Keratinocyte (primary cell): Measurements from ENCODE around the gene HKDC1. TPM values are rescaled to one million over a fixed set of nuclear protein-coding genes. Genes with fewer than 3 reads are reported as not detected.

ENCODE experiments used
- DNase-seq: peaks from one replicate; pipeline ENCODE4 v3.0.0-alpha.2; 2011; ENCODE audit warnings: low read depth, missing footprints, low spot score
- FAIRE-seq: peaks from 2 replicates; lab custom pipeline; 2011; peaks lifted over from hg19 to GRCh38; lab: Jason Lieb, UNC
- H2AFZ ChIP-seq: 2 replicates; pipeline ENCODE4 v1.6.0; 2012; ENCODE audit warnings: low read length, control low read depth, inconsistent platforms; ENCODE audit not compliant: control insufficient read depth
- H3K27ac ChIP-seq: 2 replicates; pipeline ENCODE4 v1.5.1; 2011; ENCODE audit warnings: low read length; ENCODE audit not compliant: control insufficient read depth, insufficient read depth
- H3K27me3 ChIP-seq: 3 replicates; pipeline ENCODE4 v1.6.0; 2011; ENCODE audit warnings: low read length; ENCODE audit not compliant: control insufficient read depth, insufficient read depth; ENCODE audit errors: extremely low read depth
- H3K36me3 ChIP-seq, 2 experiments: 2 replicates in 1 of 2; 3 replicates in 1 of 2; pipeline ENCODE4 v1.5.1; 2011; ENCODE audit warnings: low read length in 2 of 2, mild to moderate bottlenecking in 1 of 2; ENCODE audit not compliant: control insufficient read depth in 2 of 2, insufficient read depth in 2 of 2; ENCODE audit errors: extremely low read depth in 1 of 2
- H3K4me1 ChIP-seq: 3 replicates; pipeline ENCODE4 v1.5.1; 2011; ENCODE audit warnings: low read length; ENCODE audit not compliant: control insufficient read depth, insufficient read depth; ENCODE audit errors: extremely low read depth
- H3K4me2 ChIP-seq: 3 replicates; pipeline ENCODE4 v1.6.0; 2011; ENCODE audit warnings: low read depth, low read length; ENCODE audit not compliant: control insufficient read depth, insufficient read depth; ENCODE audit errors: extremely low read depth
- H3K4me3 ChIP-seq, 3 experiments: fragments of 200-600 bp in 1 of 3; sonication (generic) in 1 of 3; 2 replicates in 2 of 3; 3 replicates in 1 of 3; pipeline ENCODE4 v1.5.1; 2011 to 2016; ENCODE audit warnings: low read length in 3 of 3, mild to moderate bottlenecking in 3 of 3, control low read depth in 2 of 3, inconsistent platforms in 1 of 3, low read depth in 1 of 3, mixed read lengths in 1 of 3, mixed run types in 1 of 3, moderate library complexity in 1 of 3; ENCODE audit not compliant: control insufficient read depth in 2 of 3, insufficient read depth in 2 of 3; ENCODE audit errors: extremely low read depth in 1 of 3
- H3K79me2 ChIP-seq: 2 replicates; pipeline ENCODE4 v1.6.0; 2012; ENCODE audit warnings: low read length; ENCODE audit not compliant: control insufficient read depth, insufficient read depth
- H3K9ac ChIP-seq: 3 replicates; pipeline ENCODE4 v1.6.0; 2011; ENCODE audit warnings: low read length; ENCODE audit not compliant: control insufficient read depth, insufficient read depth; ENCODE audit errors: extremely low read depth
- H3K9me1 ChIP-seq: 3 replicates; pipeline ENCODE4 v1.6.0; 2011; ENCODE audit warnings: low read length; ENCODE audit not compliant: control insufficient read depth, insufficient read depth; ENCODE audit errors: extremely low read depth
- H3K9me3 ChIP-seq: 2 replicates; pipeline ENCODE4 v1.5.1; 2012; ENCODE audit warnings: low read depth, low read length; ENCODE audit not compliant: control insufficient read depth
- H4K20me1 ChIP-seq: 3 replicates; pipeline ENCODE4 v1.6.0; 2011; ENCODE audit warnings: low read length; ENCODE audit not compliant: control insufficient read depth, insufficient read depth; ENCODE audit errors: extremely low read depth
- CTCF ChIP-seq, 3 experiments: IDR thresholded peaks in 1 of 3; conservative IDR thresholded peaks in 1 of 3; optimal IDR thresholded peaks in 1 of 3; 2 replicates in 2 of 3; 3 replicates in 1 of 3; pipeline versions ENCODE3 to v1.5.1; 2011; ENCODE audit warnings: low read length in 3 of 3, mild to moderate bottlenecking in 3 of 3, moderate library complexity in 2 of 3, control low read depth in 1 of 3, inconsistent platforms in 1 of 3; ENCODE audit not compliant: insufficient read depth in 2 of 3; ENCODE audit errors: extremely low read depth in 1 of 3
- EZH2 ChIP-seq: IDR thresholded peaks from one replicate; pipeline ENCODE4 v1.6.1; 2012; ENCODE audit warnings: inconsistent platforms, mild to moderate bottlenecking, low read length, moderate library complexity
- dilution Hi-C: fragments of 300-500 bp; cut with MboI; formaldehyde crosslinking; loops from one replicate; pipeline ENCODE4 v1.7.0; 2020; ENCODE audit warnings: low sequenced_read_pairs; ENCODE audit not compliant: extremely low pct_ligation_motif_present
- polyA plus RNA-seq, 5 experiments: library from polyadenylated mRNA; depleted of rRNA in 3 of 5; stranded (reverse) in 3 of 5; stranded (forward) in 1 of 5; unstranded in 1 of 5; fragments of >200 nt; gene quantifications; 1 replicate in 1 of 5; 2 replicates in 3 of 5; 3 replicates in 1 of 5; pipeline versions ENCODE4 v1.2.1 to v1.2.3, GENCODE V29; 2011 to 2012; ENCODE audit warnings: missing spikeins in 2 of 5, low read depth in 1 of 5, low replicate concordance in 1 of 5

Gene HKDC1
- polyA plus RNA-seq, 1 donor (not counting 4 experiments of a cell fraction or from before 2014, with no cell fraction given): 0.33 TPM

- H3K9me1 ChIP-seq: no peaks in the 10 kb centered on the region
- H3K9ac ChIP-seq: no peak overlapping the region
- DNase-seq: no peak
- H3K79me2 ChIP-seq: no peaks in the 10 kb centered on the region
- H2AFZ ChIP-seq: no peak overlapping the region
- no peak for FAIRE-seq
- no peaks in the 10 kb centered on the region for H3K27me3 ChIP-seq
- dilution Hi-C loops: no loop called here
- TF ChIP-seq CTCF (optimal IDR thresholded peaks at IDR 0.05 in 1 of 3, IDR thresholded peaks at IDR 0.05 in 1 of 3, conservative IDR thresholded peaks at IDR 0.05 in 1 of 3; ENCODE audit: extremely low read depth in 1 of 3, insufficient read depth in 2 of 3, low read length in 3 of 3): no peak
- TF ChIP-seq EZH2: no peak
- H3K36me3 ChIP-seq: no peaks in the 10 kb centered on the region
- H3K4me2 ChIP-seq: no peak overlapping the region
- H3K4me1 ChIP-seq: peaks cover 29% of the 10 kb centered on the region
- no peak overlapping the region for H3K27ac ChIP-seq
- H3K4me3 ChIP-seq: no peak overlapping the region
- H3K9me3 ChIP-seq: no peaks in the 10 kb centered on the region
- H4K20me1 ChIP-seq: no peaks in the 10 kb centered on the region
These were observed 6.9 kb downstream of the HKDC1 start for GRCh38 chr10:69226919-69227450.

- Histone ChIP-seq H3K36me3 (no peaks in the 10 kb centered on the region), H3K4me2 (no peak overlapping the region), H3K9me3 (no peaks in the 10 kb centered on the region), H3K4me3 (no peak overlapping the region), H3K9ac (no peak overlapping the region), H3K4me1 (peaks cover 29% of the 10 kb centered on the region), H3K79me2 (no peaks in the 10 kb centered on the region), H2AFZ (no peak overlapping the region), H4K20me1 (no peaks in the 10 kb centered on the region), H3K27ac (no peak overlapping the region), H3K9me1 (no peaks in the 10 kb centered on the region), H3K27me3 (no peaks in the 10 kb centered on the region)
- no peak for FAIRE-seq
- dilution Hi-C loops: no loop called here
- TF ChIP-seq EZH2: no peak
- no peak for TF ChIP-seq CTCF (optimal IDR thresholded peaks at IDR 0.05 in 1 of 3, IDR thresholded peaks at IDR 0.05 in 1 of 3, conservative IDR thresholded peaks at IDR 0.05 in 1 of 3; ENCODE audit: extremely low read depth in 1 of 3, insufficient read depth in 2 of 3, low read length in 3 of 3)
- DNase-seq: no peak
These were observed 8.0 kb downstream of the HKDC1 start for GRCh38 chr10:69228151-69228550.
